ENCODE measurements around the gene RNASE13.

Gene RNASE13

DNA sequence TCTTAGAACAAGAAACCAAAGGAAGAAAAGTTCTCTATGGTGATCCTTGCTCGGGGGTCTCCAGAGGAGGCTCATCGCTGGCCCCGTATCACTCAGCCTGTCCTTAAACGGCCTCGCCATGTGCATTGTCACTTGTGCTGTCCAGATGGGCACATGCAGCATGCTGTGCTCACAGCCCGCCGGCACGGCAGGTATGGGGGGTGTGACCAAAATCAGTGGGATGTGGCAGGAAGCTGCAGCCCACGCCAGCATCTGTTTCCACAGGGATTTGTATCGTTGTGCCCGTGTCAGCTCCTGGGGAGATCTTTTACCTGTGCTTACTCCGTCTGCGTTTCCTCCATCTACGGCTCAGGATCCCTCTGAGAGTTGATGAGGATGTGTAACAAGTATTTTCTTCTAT, 38.1 kb downstream of the RNASE13 start (continued):
- TF ChIP-seq, protein P1, sequence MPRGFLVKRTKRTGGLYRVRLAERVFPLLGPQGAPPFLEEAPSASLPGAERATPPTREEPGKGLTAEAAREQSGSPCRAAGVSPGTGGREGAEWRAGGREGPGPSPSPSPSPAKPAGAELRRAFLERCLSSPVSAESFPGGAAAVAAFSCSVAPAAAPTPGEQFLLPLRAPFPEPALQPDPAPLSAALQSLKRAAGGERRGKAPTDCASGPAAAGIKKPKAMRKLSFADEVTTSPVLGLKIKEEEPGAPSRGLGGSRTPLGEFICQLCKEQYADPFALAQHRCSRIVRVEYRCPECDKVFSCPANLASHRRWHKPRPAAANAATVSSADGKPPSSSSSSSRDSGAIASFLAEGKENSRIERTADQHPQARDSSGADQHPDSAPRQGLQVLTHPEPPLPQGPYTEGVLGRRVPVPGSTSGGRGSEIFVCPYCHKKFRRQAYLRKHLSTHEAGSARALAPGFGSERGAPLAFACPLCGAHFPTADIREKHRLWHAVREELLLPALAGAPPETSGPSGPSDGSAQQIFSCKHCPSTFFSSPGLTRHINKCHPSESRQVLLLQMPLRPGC (tag by site-specific recombination; IDR thresholded peaks at IDR 0.05), result no peak
- no peak for TF ChIP-seq YY1 (tag by site-specific recombination; IDR thresholded peaks at IDR 0.05)
- TF ChIP-seq ZNF830 (tag by site-specific recombination; IDR thresholded peaks at IDR 0.05; ENCODE audit: low read depth), result no peak
- TF ChIP-seq ZNF600 (tag by site-specific recombination; IDR thresholded peaks at IDR 0.05), result no peak
- TF ChIP-seq REPIN1 (tag by site-specific recombination; IDR thresholded peaks at IDR 0.05; ENCODE audit: low read depth), result no peak
- TF ChIP-seq ZNF707 (tag by site-specific recombination; IDR thresholded peaks at IDR 0.05), result no peak
- TF ChIP-seq ZNF521 (tag by site-specific recombination; IDR thresholded peaks at IDR 0.05), result no peak
- TF ChIP-seq HOXA7 (CRISPR knock-in tag; IDR thresholded peaks at IDR 0.05; ENCODE audit: borderline replicate concordance), result no peak
- no peak for TF ChIP-seq SETDB1 (IDR thresholded peaks at IDR 0.05; ENCODE audit: insufficient read length, low read length)

DNA sequence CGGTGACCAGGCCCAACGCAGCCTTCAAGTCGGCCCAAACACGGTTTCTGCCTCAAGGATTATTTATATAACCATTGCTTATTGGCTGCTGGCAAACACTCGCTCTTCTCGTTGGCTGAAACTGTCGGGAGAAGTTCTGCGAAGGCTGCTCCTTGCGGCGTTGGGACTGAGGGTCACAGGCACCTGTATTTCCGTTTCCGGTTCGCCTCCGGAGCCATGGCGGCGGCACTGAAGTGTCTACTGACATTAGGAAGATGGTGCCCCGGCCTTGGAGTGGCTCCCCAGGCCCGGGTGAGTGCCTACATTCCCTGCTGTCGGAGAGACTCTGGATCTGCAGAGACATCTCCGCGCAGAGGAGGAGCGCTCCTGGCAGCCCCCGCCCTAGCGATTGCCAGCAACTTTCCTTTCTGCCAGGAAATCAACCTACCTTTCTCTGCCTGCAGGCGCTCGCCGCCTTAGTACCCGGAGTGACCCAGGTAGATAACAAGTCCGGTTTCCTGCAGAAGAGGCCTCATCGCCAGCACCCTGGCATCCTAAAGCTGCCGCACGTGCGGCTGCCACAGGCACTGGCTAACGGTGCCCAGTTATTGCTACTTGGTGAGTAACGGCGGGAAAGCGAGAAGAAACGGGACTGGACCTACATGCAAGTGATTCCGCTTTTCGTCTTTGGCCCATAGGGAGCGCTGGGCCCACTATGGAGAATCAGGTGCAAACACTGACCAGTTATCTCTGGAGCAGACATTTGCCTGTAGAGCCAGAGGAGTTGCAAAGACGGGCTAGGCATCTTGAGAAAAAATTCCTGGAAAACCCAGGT, 44.6 kb downstream of the RNASE13 start, which contains the start of gene METTL17:
Gene METTL17 (plus strand): TSS at position 194 of the 814 bp plus-strand sequence. CDS start 23 bp downstream, at position 217.
- Histone ChIP-seq H3K4me3 (ENCODE audit: low read depth, low read length) (peak within 1 kb of the TSS; percentile 94), H3K9me3 (ENCODE audit: control insufficient read depth, insufficient read depth, low read depth, low read length) (no peaks in the 10 kb centered on the region), H3K27ac (ENCODE audit: extremely low read depth, low read depth, low read length) (peak within 1 kb of the TSS; percentile 76), H3K4me1 (ENCODE audit: control insufficient read depth, insufficient read depth, low read length) (0 out of 2 replicates have a peak, but pooled peaks cover 2% of the 10 kb centered on the region), H3K36me3 (ENCODE audit: control insufficient read depth in 2 of 2, insufficient read depth in 1 of 2, low read length in 2 of 2) (peaks cover 30 to 37% of the 10 kb centered on the region in 2 experiments)
- ChIA-PET CTCF (interaction anchor here (1.2 to 2.2 kb wide), 2 partner anchors 19 to 114 kb away, joined by 3 to 15 read pairs; no protein-coding TSS in a partner anchor), POLR2A (no interaction called here)
- TF ChIP-seq ZNF549 (tag by site-specific recombination; IDR thresholded peaks at IDR 0.05) (no peak), KLF8 (tag by site-specific recombination; IDR thresholded peaks at IDR 0.05) (peak; percentile 68; the same call in 1 of the 2 replicates), ZBTB7A (tag by site-specific recombination; IDR thresholded peaks at IDR 0.05; ENCODE audit: low read depth) (peak; percentile 46; the same call in 1 of the 2 replicates), ZNF626 (tag by site-specific recombination; IDR thresholded peaks at IDR 0.05) (no peak), ZNF24 (tag by site-specific recombination; IDR thresholded peaks at IDR 0.05) (no peak), ZNF555 (tag by site-specific recombination; conservative IDR thresholded peaks at IDR 0.05) (no peak), ZNF350 (tag by site-specific recombination; IDR thresholded peaks at IDR 0.05) (no peak), ZNF677 (tag by site-specific recombination; IDR thresholded peaks at IDR 0.05) (no peak), ZNF654 (tag by site-specific recombination; IDR thresholded peaks at IDR 0.05; ENCODE audit: low read depth) (no peak), SETDB1 (IDR thresholded peaks at IDR 0.05; ENCODE audit: insufficient read length, low read length) (no peak), SP2 (tag by site-specific recombination; IDR thresholded peaks at IDR 0.05) (peak; percentile 86), ZBTB17 (tag by site-specific recombination; IDR thresholded peaks at IDR 0.05) (peak; percentile 87)
- TF ChIP-seq, protein P2, sequence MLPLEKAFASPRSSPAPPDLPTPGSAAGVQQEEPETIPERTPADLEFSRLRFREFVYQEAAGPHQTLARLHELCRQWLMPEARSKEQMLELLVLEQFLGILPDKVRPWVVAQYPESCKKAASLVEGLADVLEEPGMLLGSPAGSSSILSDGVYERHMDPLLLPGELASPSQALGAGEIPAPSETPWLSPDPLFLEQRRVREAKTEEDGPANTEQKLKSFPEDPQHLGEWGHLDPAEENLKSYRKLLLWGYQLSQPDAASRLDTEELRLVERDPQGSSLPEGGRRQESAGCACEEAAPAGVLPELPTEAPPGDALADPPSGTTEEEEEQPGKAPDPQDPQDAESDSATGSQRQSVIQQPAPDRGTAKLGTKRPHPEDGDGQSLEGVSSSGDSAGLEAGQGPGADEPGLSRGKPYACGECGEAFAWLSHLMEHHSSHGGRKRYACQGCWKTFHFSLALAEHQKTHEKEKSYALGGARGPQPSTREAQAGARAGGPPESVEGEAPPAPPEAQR (tag by site-specific recombination; IDR thresholded peaks at IDR 0.05), result no peak
- TF ChIP-seq, protein P3, sequence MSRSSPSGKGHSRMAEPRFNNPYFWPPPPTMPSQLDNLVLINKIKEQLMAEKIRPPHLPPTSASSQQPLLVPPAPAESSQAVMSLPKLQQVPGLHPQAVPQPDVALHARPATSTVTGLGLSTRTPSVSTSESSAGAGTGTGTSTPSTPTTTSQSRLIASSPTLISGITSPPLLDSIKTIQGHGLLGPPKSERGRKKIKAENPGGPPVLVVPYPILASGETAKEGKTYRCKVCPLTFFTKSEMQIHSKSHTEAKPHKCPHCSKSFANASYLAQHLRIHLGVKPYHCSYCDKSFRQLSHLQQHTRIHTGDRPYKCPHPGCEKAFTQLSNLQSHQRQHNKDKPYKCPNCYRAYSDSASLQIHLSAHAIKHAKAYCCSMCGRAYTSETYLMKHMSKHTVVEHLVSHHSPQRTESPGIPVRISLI (tag by site-specific recombination; IDR thresholded peaks at IDR 0.05), result no peak
- TF ChIP-seq, protein P4, sequence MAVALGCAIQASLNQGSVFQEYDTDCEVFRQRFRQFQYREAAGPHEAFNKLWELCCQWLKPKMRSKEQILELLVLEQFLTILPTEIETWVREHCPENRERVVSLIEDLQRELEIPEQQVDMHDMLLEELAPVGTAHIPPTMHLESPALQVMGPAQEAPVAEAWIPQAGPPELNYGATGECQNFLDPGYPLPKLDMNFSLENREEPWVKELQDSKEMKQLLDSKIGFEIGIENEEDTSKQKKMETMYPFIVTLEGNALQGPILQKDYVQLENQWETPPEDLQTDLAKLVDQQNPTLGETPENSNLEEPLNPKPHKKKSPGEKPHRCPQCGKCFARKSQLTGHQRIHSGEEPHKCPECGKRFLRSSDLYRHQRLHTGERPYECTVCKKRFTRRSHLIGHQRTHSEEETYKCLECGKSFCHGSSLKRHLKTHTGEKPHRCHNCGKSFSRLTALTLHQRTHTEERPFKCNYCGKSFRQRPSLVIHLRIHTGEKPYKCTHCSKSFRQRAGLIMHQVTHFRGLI (tag by site-specific recombination; IDR thresholded peaks at IDR 0.05), result peak; percentile 39; the same call in 1 of the 2 replicates
- TF ChIP-seq, protein P5, sequence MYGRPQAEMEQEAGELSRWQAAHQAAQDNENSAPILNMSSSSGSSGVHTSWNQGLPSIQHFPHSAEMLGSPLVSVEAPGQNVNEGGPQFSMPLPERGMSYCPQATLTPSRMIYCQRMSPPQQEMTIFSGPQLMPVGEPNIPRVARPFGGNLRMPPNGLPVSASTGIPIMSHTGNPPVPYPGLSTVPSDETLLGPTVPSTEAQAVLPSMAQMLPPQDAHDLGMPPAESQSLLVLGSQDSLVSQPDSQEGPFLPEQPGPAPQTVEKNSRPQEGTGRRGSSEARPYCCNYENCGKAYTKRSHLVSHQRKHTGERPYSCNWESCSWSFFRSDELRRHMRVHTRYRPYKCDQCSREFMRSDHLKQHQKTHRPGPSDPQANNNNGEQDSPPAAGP (tag by site-specific recombination; IDR thresholded peaks at IDR 0.05), result peak; percentile 59; the same call in 1 of the 2 replicates
- TF ChIP-seq, protein P6, sequence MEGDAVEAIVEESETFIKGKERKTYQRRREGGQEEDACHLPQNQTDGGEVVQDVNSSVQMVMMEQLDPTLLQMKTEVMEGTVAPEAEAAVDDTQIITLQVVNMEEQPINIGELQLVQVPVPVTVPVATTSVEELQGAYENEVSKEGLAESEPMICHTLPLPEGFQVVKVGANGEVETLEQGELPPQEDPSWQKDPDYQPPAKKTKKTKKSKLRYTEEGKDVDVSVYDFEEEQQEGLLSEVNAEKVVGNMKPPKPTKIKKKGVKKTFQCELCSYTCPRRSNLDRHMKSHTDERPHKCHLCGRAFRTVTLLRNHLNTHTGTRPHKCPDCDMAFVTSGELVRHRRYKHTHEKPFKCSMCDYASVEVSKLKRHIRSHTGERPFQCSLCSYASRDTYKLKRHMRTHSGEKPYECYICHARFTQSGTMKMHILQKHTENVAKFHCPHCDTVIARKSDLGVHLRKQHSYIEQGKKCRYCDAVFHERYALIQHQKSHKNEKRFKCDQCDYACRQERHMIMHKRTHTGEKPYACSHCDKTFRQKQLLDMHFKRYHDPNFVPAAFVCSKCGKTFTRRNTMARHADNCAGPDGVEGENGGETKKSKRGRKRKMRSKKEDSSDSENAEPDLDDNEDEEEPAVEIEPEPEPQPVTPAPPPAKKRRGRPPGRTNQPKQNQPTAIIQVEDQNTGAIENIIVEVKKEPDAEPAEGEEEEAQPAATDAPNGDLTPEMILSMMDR (tag by site-specific recombination; IDR thresholded peaks at IDR 0.05), result peak; percentile 85

Measured in HEK293 (cell line).